ENCODE results near the gene FUT8. TPM values are rescaled to one million over a fixed set of nuclear protein-coding genes. Genes with fewer than 3 reads are reported as not detected.

The FUT8 gene
- total RNA-seq, 2 donors from 2014 or later: 13.4 to 14.8 TPM

- no peak for DNase-seq
- intact Hi-C loops (cut with DNase I): no loop called here
- ATAC-seq: no peak
These were observed 65.5 kb downstream of the FUT8 start for GRCh38 chr14:65478017-65478416.

- ATAC-seq (no peak), DNase-seq (no peak)
- intact Hi-C loops (cut with DNase I): no loop called here
These were observed 66.1 kb downstream of the FUT8 start for GRCh38 chr14:65478596-65478995.

GRCh38 chr14:65479386-65479785, 66.9 kb downstream of the FUT8 start:
- DNase-seq: no peak
- no peak for ATAC-seq
- intact Hi-C loops (cut with DNase I): no loop called here

GRCh38 chr14:65482757-65483438, 70.4 kb downstream of the FUT8 start:
- ATAC-seq: no peak
- intact Hi-C loops (cut with DNase I): no loop called here
- DNase-seq: no peak

- intact Hi-C loops (cut with DNase I): no loop called here
- no peak for DNase-seq
- no peak for ATAC-seq
These were observed 71.1 kb downstream of the FUT8 start for GRCh38 chr14:65483647-65484046.

- intact Hi-C loops (cut with DNase I): no loop called here
- ATAC-seq: no peak
These were observed 73.0 kb downstream of the FUT8 start for GRCh38 chr14:65485516-65485915.

GRCh38 chr14:65486863-65487262, 74.3 kb downstream of the FUT8 start:
- no peak for ATAC-seq

More at GRCh38 chr14:65485516-65485915, 73.0 kb downstream of the FUT8 start:
- no peak for DNase-seq

GRCh38 chr14:65487783-65488494, 75.4 kb downstream of the FUT8 start:
- ATAC-seq: no peak
- intact Hi-C loops (cut with DNase I): no loop called here

More at GRCh38 chr14:65486863-65487262, 74.3 kb downstream of the FUT8 start:
- intact Hi-C loops (cut with DNase I): no loop called here
- no peak for DNase-seq

GRCh38 chr14:65491274-65491673, 78.7 kb downstream of the FUT8 start:
- intact Hi-C loops (cut with DNase I): no loop called here
- DNase-seq: no peak
- no peak for ATAC-seq

More at GRCh38 chr14:65487783-65488494, 75.4 kb downstream of the FUT8 start:
- no peak for DNase-seq

GRCh38 chr14:65492266-65492665, 79.7 kb downstream of the FUT8 start:
- DNase-seq: no peak
- no peak for ATAC-seq
- intact Hi-C loops (cut with DNase I): no loop called here

GRCh38 chr14:65495196-65495595, 82.7 kb downstream of the FUT8 start:
- intact Hi-C loops (cut with DNase I): no loop called here
- DNase-seq: no peak
- ATAC-seq: no peak

GRCh38 chr14:65496178-65496993, 83.9 kb downstream of the FUT8 start:
- ATAC-seq (no peak), DNase-seq (no peak)
- intact Hi-C loops (cut with DNase I): no loop called here

GRCh38 chr14:65499138-65499537, 86.6 kb downstream of the FUT8 start:
- intact Hi-C loops (cut with DNase I): no loop called here
- DNase-seq (no peak), ATAC-seq (no peak)

- intact Hi-C loops (cut with DNase I): no loop called here
- no peak for ATAC-seq
- DNase-seq: no peak
These were observed 87.5 kb downstream of the FUT8 start for GRCh38 chr14:65500075-65500474.

- ATAC-seq (no peak), DNase-seq (no peak)
- intact Hi-C loops (cut with DNase I): no loop called here
These were observed 88.8 kb downstream of the FUT8 start for GRCh38 chr14:65501328-65501727.

GRCh38 chr14:65502676-65503124, 90.2 kb downstream of the FUT8 start:
- DNase-seq (no peak), ATAC-seq (peak in 1 of 2 donors; percentile 42)
- intact Hi-C loops (cut with DNase I): no loop called here

- DNase-seq (no peak), ATAC-seq (no peak)
- intact Hi-C loops (cut with DNase I): no loop called here
These were observed 91.2 kb downstream of the FUT8 start for GRCh38 chr14:65503771-65504170.

GRCh38 chr14:65506801-65507200, 94.3 kb downstream of the FUT8 start:
- ATAC-seq: no peak
- intact Hi-C loops (cut with DNase I): no loop called here
- no peak for DNase-seq

GRCh38 chr14:65509842-65510241, 97.3 kb downstream of the FUT8 start:
- intact Hi-C loops (cut with DNase I): no loop called here
- ATAC-seq: no peak

GRCh38 chr14:65513671-65514070, 101.1 kb downstream of the FUT8 start:
- no peak for ATAC-seq
- no peak for DNase-seq
- intact Hi-C loops (cut with DNase I): no loop called here

More at GRCh38 chr14:65509842-65510241, 97.3 kb downstream of the FUT8 start:
- no peak for DNase-seq

All from left cardiac atrium (tissue), 4 donors.